ENCODE data around the gene PEAR1.

DNA sequence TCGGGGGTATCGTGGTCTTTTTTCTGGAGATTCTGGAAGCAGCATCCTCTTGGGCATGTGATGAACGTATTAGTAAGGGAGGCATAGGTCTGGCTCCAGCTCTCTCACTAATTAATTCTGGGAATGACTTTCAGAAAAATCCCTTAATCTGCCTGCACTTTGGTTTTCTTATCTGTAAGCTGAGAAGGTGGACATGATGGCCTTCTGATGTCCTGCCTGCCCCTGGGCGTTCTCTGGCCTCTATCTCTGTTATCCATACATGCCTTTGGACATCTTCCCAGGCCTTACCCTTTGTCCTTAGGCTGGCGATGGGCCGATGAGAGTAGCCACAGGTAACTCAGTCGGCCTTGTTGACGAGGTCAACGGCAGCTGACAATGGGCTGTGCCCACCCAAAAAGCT, 24.1 kb upstream of the PEAR1 start:
- TF ChIP-seq, protein P1, sequence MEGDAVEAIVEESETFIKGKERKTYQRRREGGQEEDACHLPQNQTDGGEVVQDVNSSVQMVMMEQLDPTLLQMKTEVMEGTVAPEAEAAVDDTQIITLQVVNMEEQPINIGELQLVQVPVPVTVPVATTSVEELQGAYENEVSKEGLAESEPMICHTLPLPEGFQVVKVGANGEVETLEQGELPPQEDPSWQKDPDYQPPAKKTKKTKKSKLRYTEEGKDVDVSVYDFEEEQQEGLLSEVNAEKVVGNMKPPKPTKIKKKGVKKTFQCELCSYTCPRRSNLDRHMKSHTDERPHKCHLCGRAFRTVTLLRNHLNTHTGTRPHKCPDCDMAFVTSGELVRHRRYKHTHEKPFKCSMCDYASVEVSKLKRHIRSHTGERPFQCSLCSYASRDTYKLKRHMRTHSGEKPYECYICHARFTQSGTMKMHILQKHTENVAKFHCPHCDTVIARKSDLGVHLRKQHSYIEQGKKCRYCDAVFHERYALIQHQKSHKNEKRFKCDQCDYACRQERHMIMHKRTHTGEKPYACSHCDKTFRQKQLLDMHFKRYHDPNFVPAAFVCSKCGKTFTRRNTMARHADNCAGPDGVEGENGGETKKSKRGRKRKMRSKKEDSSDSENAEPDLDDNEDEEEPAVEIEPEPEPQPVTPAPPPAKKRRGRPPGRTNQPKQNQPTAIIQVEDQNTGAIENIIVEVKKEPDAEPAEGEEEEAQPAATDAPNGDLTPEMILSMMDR (IDR thresholded peaks at IDR 0.05; ENCODE audit: borderline replicate concordance, extremely low read depth, low read length, poor library complexity, severe bottlenecking) = no peak
- TF ChIP-seq EZH2 (IDR thresholded peaks at IDR 0.05; ENCODE audit: borderline replicate concordance, low read depth, low read length, severe bottlenecking) = no peak
